ENCODE data around the gene ZSCAN25. TPM values are rescaled to one million over a fixed set of nuclear protein-coding genes. Genes with fewer than 3 reads are reported as not detected.
"Not testable (repeated sequence)": the region's sequence is repeated elsewhere in the genome, so short reads cannot be mapped to it uniquely, and the experiment has no call there.

ZSCAN25 gene
- total RNA-seq = 10 to 100 TPM; 15.3 to 46.1 (median 20.0) TPM

DNA sequence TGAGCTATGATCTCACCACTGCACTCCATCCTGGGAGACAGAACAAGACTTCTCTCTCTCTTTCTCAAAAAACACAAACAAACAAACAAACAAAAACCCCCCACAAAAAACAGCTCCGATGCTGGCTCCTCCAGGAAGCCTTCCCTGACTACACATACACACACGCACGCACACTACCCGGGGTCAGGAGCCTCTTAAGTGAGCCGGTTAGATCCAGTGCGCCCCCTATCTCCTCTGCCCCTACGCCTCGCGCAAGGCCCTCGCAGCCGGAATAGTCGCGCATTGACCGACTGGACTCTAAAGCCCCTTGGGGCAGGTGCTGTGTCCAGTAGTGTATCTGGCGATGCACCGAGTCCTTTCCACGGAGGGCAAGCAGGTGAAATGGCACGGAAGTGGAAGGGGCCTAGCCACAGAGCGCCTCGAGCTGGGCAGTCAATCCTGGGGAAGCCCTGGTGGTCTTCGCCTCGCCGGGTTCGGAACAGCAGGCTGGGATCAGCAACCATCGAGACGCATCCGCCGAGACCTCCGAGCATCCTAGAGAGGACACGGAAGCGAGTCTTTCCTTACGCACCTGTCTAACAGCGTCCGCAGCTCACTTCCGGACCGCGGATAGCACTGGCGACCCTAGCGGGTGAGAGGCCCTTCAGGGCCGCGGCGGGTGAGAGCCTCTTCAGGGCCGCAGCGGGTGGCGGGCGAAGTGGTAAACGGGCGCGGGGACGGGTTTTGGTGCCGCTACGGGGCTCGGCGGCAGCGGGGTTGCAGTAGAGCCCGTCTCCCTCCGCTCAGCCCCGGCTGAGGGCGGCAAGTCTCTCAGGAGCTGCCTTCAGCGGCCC, at the start of gene ZSCAN25:
Gene ZSCAN25, plus strand, starts transcription at position 588 of the 833 bp plus-strand sequence. CDS start 2,661 bp downstream, outside the sequence.
- Histone ChIP-seq H3K4me1 (peaks cover 20% of the 10 kb centered on the region), H3K9me3 (no peaks in the 10 kb centered on the region), H3K27me3 (no peaks in the 10 kb centered on the region), H3K4me3 (peak within 1 kb of the TSS; percentile 75), H3K36me3 (peaks cover 32% of the 10 kb centered on the region), H3K27ac (peak within 1 kb of the TSS; percentile 73)
- WGBS = under 1% methylated on average over 24 of the region's 60 CpGs
- no peak for TF ChIP-seq EP300 (IDR thresholded peaks at IDR 0.05)
- TF ChIP-seq POLR2A (IDR thresholded peaks at IDR 0.05) = peak in 1 of 2 donors; percentile 59
- TF ChIP-seq, protein P1, sequence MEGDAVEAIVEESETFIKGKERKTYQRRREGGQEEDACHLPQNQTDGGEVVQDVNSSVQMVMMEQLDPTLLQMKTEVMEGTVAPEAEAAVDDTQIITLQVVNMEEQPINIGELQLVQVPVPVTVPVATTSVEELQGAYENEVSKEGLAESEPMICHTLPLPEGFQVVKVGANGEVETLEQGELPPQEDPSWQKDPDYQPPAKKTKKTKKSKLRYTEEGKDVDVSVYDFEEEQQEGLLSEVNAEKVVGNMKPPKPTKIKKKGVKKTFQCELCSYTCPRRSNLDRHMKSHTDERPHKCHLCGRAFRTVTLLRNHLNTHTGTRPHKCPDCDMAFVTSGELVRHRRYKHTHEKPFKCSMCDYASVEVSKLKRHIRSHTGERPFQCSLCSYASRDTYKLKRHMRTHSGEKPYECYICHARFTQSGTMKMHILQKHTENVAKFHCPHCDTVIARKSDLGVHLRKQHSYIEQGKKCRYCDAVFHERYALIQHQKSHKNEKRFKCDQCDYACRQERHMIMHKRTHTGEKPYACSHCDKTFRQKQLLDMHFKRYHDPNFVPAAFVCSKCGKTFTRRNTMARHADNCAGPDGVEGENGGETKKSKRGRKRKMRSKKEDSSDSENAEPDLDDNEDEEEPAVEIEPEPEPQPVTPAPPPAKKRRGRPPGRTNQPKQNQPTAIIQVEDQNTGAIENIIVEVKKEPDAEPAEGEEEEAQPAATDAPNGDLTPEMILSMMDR (IDR thresholded peaks at IDR 0.05) = no peak
- TF ChIP-seq POLR2AphosphoS5 (IDR thresholded peaks at IDR 0.05) = peak in 2 of 3 donors; percentile 19 to 68
- DNase-seq (ENCODE audit: low spot score in 2 of 2) = peak; percentile 90 to 91

DNA sequence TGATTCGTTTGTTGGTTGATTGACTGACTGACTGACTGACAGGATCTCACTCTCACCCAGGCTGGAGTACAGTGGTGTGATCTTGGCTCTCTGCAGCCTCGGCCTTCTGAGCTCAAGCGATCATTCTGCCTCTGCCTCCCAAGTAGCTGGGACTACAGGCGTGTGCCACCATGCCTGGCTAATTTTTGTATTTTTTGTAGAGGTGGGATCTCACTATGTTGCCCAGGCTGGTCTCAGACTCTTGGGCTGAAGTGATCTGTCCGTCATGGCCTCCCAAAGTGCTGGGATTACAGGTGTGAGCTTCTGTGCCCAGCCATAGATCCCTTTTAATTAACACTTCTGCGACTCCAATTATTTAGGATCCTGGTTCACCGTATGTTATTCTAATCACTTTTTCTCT, 48.0 kb upstream of the ZSCAN25 start:
- not testable (repeated sequence) for H3K9me3 ChIP-seq; H3K27me3 ChIP-seq; H3K27ac ChIP-seq; DNase-seq (ENCODE audit: low spot score in 2 of 2); H3K4me1 ChIP-seq; H3K4me3 ChIP-seq
- peaks cover 60% of the 10 kb centered on the region for H3K36me3 ChIP-seq
- 97% methylated on average over 7 of the region's 7 CpGs for WGBS

DNA sequence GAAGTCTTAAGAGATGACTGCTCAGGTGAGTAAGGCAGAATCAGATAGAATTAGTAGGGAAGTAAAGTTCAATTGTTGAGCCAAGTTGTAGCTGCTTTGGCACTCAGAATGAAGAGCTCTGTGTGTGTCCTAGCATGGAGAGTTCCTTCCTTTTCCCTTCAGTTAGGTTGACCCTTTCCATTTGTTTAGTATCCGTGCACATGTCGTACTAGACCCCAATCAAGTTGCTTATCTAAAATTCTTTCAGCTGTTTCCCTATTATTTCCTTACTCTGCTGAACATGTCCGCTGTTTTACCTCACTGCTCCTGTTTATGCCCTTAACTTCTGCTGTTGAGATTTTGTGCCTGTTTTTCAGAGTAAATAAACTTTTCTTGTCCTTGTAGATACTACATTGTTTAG, 45.0 kb upstream of the ZSCAN25 start:
- no peak for DNase-seq (ENCODE audit: low spot score in 2 of 2)
- 91% methylated on average over 3 of the region's 3 CpGs for WGBS
- TF ChIP-seq, protein P1 (IDR thresholded peaks at IDR 0.05) = no peak
- TF ChIP-seq POLR2AphosphoS5 (IDR thresholded peaks at IDR 0.05) = no peak
- Histone ChIP-seq H3K27ac (no peak overlapping the region), H3K4me1 (no peaks in the 10 kb centered on the region), H3K27me3 (no peaks in the 10 kb centered on the region), H3K9me3 (no peaks in the 10 kb centered on the region), H3K4me3 (no peak overlapping the region), H3K36me3 (peaks cover 42% of the 10 kb centered on the region)

DNA sequence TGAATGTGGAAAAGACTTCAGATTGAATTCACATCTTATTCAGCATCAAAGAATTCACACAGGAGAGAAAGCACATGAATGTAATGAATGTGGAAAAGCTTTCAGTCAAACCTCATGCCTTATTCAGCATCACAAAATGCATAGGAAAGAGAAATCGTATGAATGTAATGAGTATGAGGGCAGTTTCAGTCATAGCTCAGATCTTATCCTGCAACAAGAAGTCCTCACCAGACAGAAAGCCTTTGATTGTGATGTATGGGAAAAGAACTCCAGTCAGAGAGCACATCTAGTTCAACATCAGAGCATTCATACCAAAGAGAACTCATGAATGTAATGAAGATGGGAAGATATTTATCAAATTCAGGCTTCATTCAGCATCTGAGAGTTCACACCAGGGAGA, 43.5 kb upstream of the ZSCAN25 start:
- 97% methylated on average over 1 of the region's 1 CpG for WGBS
- DNase-seq (ENCODE audit: low spot score in 2 of 2) = no peak
- H3K36me3 ChIP-seq = peaks cover 41% of the 10 kb centered on the region

DNA sequence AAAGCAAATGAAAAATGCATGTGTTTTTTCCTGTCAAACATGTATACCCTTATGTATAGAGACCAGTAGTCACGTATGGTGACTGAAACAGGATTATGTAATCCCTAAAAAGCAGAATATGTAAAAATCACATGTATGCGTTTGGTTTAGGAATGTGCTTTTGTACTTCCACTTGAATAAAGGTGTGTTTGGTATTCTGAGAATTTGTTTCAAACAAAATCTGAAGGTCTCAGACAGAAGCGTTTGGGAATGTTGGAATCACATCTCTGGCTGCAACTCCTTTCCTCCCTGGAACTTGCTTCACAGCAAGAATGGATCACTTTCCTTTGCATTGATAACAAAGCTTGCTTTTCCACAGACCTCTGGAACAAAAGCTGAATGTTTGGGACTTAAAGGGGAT, 40.5 kb upstream of the ZSCAN25 start:
- no peaks in the 10 kb centered on the region for H3K27me3 ChIP-seq
- DNase-seq (ENCODE audit: low spot score in 2 of 2) = no peak
- H3K4me3 ChIP-seq = no peak overlapping the region
- no peak overlapping the region for H3K27ac ChIP-seq
- TF ChIP-seq POLR2A (IDR thresholded peaks at IDR 0.05) (no peak), EP300 (IDR thresholded peaks at IDR 0.05) (no peak), POLR2AphosphoS5 (IDR thresholded peaks at IDR 0.05) (no peak)
- TF ChIP-seq, protein P1 (IDR thresholded peaks at IDR 0.05) = no peak
- peaks cover 25% of the 10 kb centered on the region for H3K36me3 ChIP-seq
- no peaks in the 10 kb centered on the region for H3K9me3 ChIP-seq
- WGBS = 74% methylated on average over 3 of the region's 3 CpGs
- H3K4me1 ChIP-seq = peaks cover 16% of the 10 kb centered on the region

More for the DNA sequence above, 43.5 kb upstream of the ZSCAN25 start:
- Histone ChIP-seq H3K4me1 (no peaks in the 10 kb centered on the region), H3K4me3 (no peak overlapping the region), H3K27me3 (no peaks in the 10 kb centered on the region), H3K9me3 (no peaks in the 10 kb centered on the region), H3K27ac (no peak overlapping the region)
- TF ChIP-seq, protein P1 (IDR thresholded peaks at IDR 0.05) = no peak
- TF ChIP-seq EP300 (IDR thresholded peaks at IDR 0.05) = no peak
- no peak for TF ChIP-seq POLR2A (IDR thresholded peaks at IDR 0.05)
- no peak for TF ChIP-seq POLR2AphosphoS5 (IDR thresholded peaks at IDR 0.05)
